Mesendoderm (in vitro differentiated cells): Measurements from ENCODE around the gene TACO1. TPM values are rescaled to one million over a fixed set of nuclear protein-coding genes. Genes with fewer than 3 reads are reported as not detected.

Experiments
- DNase-seq: peaks from one replicate; pipeline ENCODE4 v3.0.0; 2013
- H2AK5ac ChIP-seq: 2 replicates; pipeline ENCODE4 v1.6.1; 2013; ENCODE audit warnings: low read length, inconsistent platforms
- H2BK120ac ChIP-seq: 2 replicates; pipeline ENCODE4 v1.6.1; 2013; ENCODE audit warnings: low read depth, mild to moderate bottlenecking, low read length, moderate library complexity, mixed read lengths
- H2BK15ac ChIP-seq: replicated peaks from 2 replicates; pipeline ENCODE4 v1.6.1; 2013; ENCODE audit warnings: low read depth, mild to moderate bottlenecking, moderate library complexity
- H2BK5ac ChIP-seq: 2 replicates; pipeline ENCODE4 v1.6.1; 2013; ENCODE audit warnings: low read length, inconsistent platforms
- H3K18ac ChIP-seq: 2 replicates; pipeline ENCODE4 v1.6.1; 2013; ENCODE audit warnings: mild to moderate bottlenecking, low read length, mixed read lengths
- H3K23ac ChIP-seq: one replicate; pipeline ENCODE4 v1.6.1; 2013; ENCODE audit warnings: low read length
- H3K27ac ChIP-seq: 2 replicates; pipeline ENCODE4 v1.5.1; 2013; ENCODE audit warnings: low read depth, mild to moderate bottlenecking, inconsistent platforms, low read length, moderate library complexity
- H3K27me3 ChIP-seq: 2 replicates; pipeline ENCODE4 v1.6.1; 2013; ENCODE audit warnings: low read length, control low read depth, mild to moderate bottlenecking, inconsistent platforms; ENCODE audit not compliant: insufficient read depth, poor library complexity
- H3K36me3 ChIP-seq: 2 replicates; pipeline ENCODE4 v1.6.1; 2013; ENCODE audit warnings: low read length, inconsistent platforms; ENCODE audit not compliant: control insufficient read depth, insufficient read depth
- H3K4ac ChIP-seq: one replicate; pipeline ENCODE4 v1.6.1; 2013; ENCODE audit warnings: low read depth, mild to moderate bottlenecking, low read length, moderate library complexity
- H3K4me1 ChIP-seq: 2 replicates; pipeline ENCODE4 v1.6.1; 2013; ENCODE audit warnings: low read depth, low read length, inconsistent platforms; ENCODE audit not compliant: control insufficient read depth
- H3K4me2 ChIP-seq: 2 replicates; pipeline ENCODE4 v1.6.1; 2013; ENCODE audit warnings: low read length
- H3K4me3 ChIP-seq: 2 replicates; pipeline ENCODE4 v1.5.1; 2013; ENCODE audit warnings: mild to moderate bottlenecking, low read length
- H3K56ac ChIP-seq: one replicate; pipeline ENCODE4 v1.6.1; 2013; ENCODE audit warnings: low read length
- H3K79me1 ChIP-seq: 2 replicates; pipeline ENCODE4 v1.6.1; 2013; ENCODE audit warnings: low read length, inconsistent platforms
- H3K79me2 ChIP-seq: 2 replicates; pipeline ENCODE4 v1.6.1; 2013; ENCODE audit warnings: mild to moderate bottlenecking, low read length; ENCODE audit not compliant: control insufficient read depth, insufficient read depth
- H3K9ac ChIP-seq: 2 replicates; pipeline ENCODE4 v1.6.1; 2013; ENCODE audit warnings: low read length, inconsistent platforms
- H4K5ac ChIP-seq: one replicate; pipeline ENCODE4 v1.6.1; 2013; ENCODE audit warnings: low read length
- H4K8ac ChIP-seq: one replicate; pipeline ENCODE4 v1.6.1; 2013; ENCODE audit warnings: low read depth, mild to moderate bottlenecking, control low read depth, low read length, moderate library complexity
- WGBS: extraction: QIAGEN DNeasy Blood & Tissue Kit; methylation state at CpG from one replicate; pipeline ENCODE4 v1.1.7; 2013; ENCODE audit warnings: low lambda C conversion rate, missing lambda C conversion rate; ENCODE audit not compliant: insufficient coverage; ENCODE audit errors: extremely low coverage; 5-methylcytosine and 5-hydroxymethylcytosine counted together
- small RNA-seq: library from polyadenylated mRNA; stranded (forward); fragments of <200 nt; extraction: miRNeasy Mini kit (QIAGEN cat#:217004); gene quantifications from one replicate; pipeline ENCODE3, GENCODE V24; 2013; ENCODE audit not compliant: insufficient read depth

The TACO1 gene

DNA sequence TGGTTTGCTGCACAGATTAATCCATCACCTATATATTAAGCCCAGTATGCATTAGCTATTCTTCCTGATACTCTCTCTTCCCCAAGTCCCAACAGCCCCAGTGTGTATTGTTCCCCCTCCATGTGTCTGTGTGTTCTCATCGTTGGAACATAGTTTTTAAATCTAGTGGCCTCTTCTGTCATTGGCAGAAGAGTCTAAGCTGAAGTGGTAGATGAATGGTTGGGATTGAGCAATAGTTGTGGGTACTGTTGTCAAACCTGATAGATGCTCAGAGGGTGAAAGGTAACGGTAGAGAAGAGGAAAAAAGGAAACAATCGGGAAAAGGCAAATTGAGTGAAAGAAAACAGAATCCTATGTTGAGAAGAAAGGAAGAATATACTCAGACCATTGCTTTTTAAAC is 51.4 kb downstream of the TACO1 start:
- no peak overlapping the region for H3K23ac ChIP-seq
- no peak overlapping the region for H3K4me2 ChIP-seq
- no peaks in the 10 kb centered on the region for H3K79me2 ChIP-seq
- no peak for DNase-seq
- H2BK5ac ChIP-seq: no peak overlapping the region
- no peaks in the 10 kb centered on the region for H3K36me3 ChIP-seq
- H4K8ac ChIP-seq: no peak overlapping the region
- no peak overlapping the region for H3K9ac ChIP-seq
- no peak overlapping the region for H3K18ac ChIP-seq
- no peaks in the 10 kb centered on the region for H3K79me1 ChIP-seq
- no peak overlapping the region for H3K27ac ChIP-seq
- no peak overlapping the region for H4K5ac ChIP-seq
- WGBS: no CpG with 5 or more reads among the region's 3 CpGs
- no peak overlapping the region for H2AK5ac ChIP-seq
- H3K4ac ChIP-seq: no peak overlapping the region
- H3K4me3 ChIP-seq: no peak overlapping the region
- H3K56ac ChIP-seq: no peak overlapping the region
- no peaks in the 10 kb centered on the region for H3K27me3 ChIP-seq
- peaks cover 5% of the 10 kb centered on the region for H3K4me1 ChIP-seq
- H2BK15ac ChIP-seq: no peak overlapping the region
- no peak overlapping the region for H2BK120ac ChIP-seq

DNA sequence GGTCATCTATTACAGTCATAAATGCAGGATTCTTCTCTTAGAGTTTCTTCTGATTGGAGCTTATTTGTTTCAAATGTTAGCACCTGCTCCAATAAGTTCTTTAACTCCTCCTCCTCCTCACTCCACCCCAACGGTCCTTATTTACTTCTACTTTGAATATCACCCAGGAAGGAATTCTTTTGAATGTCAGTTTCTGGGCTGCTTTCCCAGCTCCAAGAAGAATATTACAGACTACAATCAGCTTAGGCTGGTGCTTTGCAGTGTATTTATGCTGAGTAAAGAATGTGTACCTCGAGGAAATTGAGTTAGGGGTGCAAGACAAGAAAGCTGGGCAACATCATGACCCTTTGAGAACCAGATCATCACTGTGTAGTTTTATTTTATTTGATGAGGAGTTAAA is 52.4 kb downstream of the TACO1 start:
- H3K36me3 ChIP-seq: no peaks in the 10 kb centered on the region
- H2BK5ac ChIP-seq: no peak overlapping the region

DNA sequence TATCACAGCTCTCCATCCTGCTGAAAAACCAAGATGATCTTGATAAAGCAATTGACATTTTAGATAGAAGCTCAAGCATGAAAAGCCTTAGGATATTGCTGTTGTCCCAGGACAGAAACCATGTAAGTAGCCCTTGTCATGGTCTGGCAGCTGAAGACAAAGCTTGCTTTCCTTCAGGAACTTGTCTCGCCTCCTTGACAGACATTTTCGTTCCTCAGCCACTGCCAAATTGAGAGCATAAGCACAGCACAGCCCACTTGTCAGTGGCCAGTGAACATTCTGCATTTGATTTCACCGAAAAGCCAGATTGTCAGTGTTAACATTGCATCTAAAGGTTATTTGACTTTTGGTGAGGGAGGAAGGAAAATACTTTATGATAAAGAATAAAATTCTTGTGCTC is 57.1 kb downstream of the TACO1 start:
- Histone ChIP-seq H3K4me2 (no peak overlapping the region), H3K36me3 (no peaks in the 10 kb centered on the region), H2AK5ac (no peak overlapping the region), H2BK15ac (no peak overlapping the region), H3K27me3 (no peaks in the 10 kb centered on the region), H2BK5ac (no peak overlapping the region), H3K27ac (no peak overlapping the region), H2BK120ac (no peak overlapping the region), H3K23ac (no peak overlapping the region), H3K18ac (no peak overlapping the region), H3K79me1 (no peaks in the 10 kb centered on the region), H3K79me2 (no peaks in the 10 kb centered on the region), H4K5ac (no peak overlapping the region), H3K4ac (no peak overlapping the region), H3K4me1 (no peaks in the 10 kb centered on the region), H3K4me3 (no peak overlapping the region), H3K56ac (no peak overlapping the region), H3K9ac (no peak overlapping the region), H4K8ac (no peak overlapping the region)
- no CpG with 5 or more reads among the region's 3 CpGs for WGBS
- DNase-seq: no peak

More for the DNA sequence above, 52.4 kb downstream of the TACO1 start:
- Histone ChIP-seq H3K27me3 (no peaks in the 10 kb centered on the region), H4K8ac (no peak overlapping the region), H2BK120ac (no peak overlapping the region), H2BK15ac (no peak overlapping the region), H2AK5ac (no peak overlapping the region), H4K5ac (no peak overlapping the region), H3K4me2 (no peak overlapping the region), H3K79me1 (no peaks in the 10 kb centered on the region), H3K23ac (no peak overlapping the region), H3K27ac (no peak overlapping the region), H3K9ac (no peak overlapping the region), H3K56ac (no peak overlapping the region), H3K4me3 (no peak overlapping the region), H3K79me2 (no peaks in the 10 kb centered on the region), H3K4ac (no peak overlapping the region), H3K18ac (no peak overlapping the region), H3K4me1 (no peaks in the 10 kb centered on the region)
- no peak for DNase-seq
- no CpG with 5 or more reads among the region's 2 CpGs for WGBS

Small RNA genes within 50 kb of the gene (small RNA-seq; reads per million reads assigned to genes)
- gene RNU6-288P: not detected
